Calu3 (cell line): ENCODE data around the gene FGF14. TPM values are rescaled to one million over a fixed set of nuclear protein-coding genes. Genes with fewer than 3 reads are reported as not detected.
A peak's percentile ranks its signal among the peaks of the same experiment; 100 is the strongest.

ENCODE experiments used
- BruUV-seq: library from RNA; stranded (reverse); fragments of 400-500 nt; replicated peaks from 2 replicates; lab custom pipeline; 2021; lab: Mats Ljungman, UMichigan
- CTCF ChIA-PET: fragments of 300-600 bp; sonication (Branson Sonifier 250); formaldehyde crosslinking; loops from one replicate; lab custom pipeline; 2022; ENCODE audit warnings: antibody characterized with exemption; lab: Charles Lee
- DNase-seq: peaks from one replicate; pipeline ENCODE4 v3.0.0; 2022
- H3K27ac Mint-ChIP-seq: one replicate; pipeline ENCODE4 v1.8.0; 2022; ENCODE audit warnings: mixed read lengths; ENCODE audit not compliant: unreplicated experiment
- H3K27me3 Mint-ChIP-seq: one replicate; pipeline ENCODE4 v1.8.0; 2022; ENCODE audit warnings: mixed read lengths; ENCODE audit not compliant: unreplicated experiment
- H3K36me3 Mint-ChIP-seq: one replicate; pipeline ENCODE4 v1.8.0; 2022; ENCODE audit warnings: mild to moderate bottlenecking, moderate library complexity, mixed read lengths; ENCODE audit not compliant: insufficient read depth, unreplicated experiment
- H3K4me1 Mint-ChIP-seq: one replicate; pipeline ENCODE4 v1.8.0; 2022; ENCODE audit warnings: mild to moderate bottlenecking, low read depth, mixed read lengths; ENCODE audit not compliant: unreplicated experiment
- H3K4me3 Mint-ChIP-seq: one replicate; pipeline ENCODE4 v1.8.0; 2022; ENCODE audit warnings: mild to moderate bottlenecking, low read depth, moderate library complexity, mixed read lengths; ENCODE audit not compliant: unreplicated experiment
- H3K9me3 Mint-ChIP-seq: one replicate; pipeline ENCODE4 v1.8.0; 2022; ENCODE audit warnings: low read depth, mixed read lengths; ENCODE audit not compliant: unreplicated experiment
- CTCF ChIP-seq: fragments of 200-600 bp; IDR thresholded peaks from one replicate; pipeline ENCODE4 v1.8.0; 2022; ENCODE audit warnings: antibody characterized with exemption; ENCODE audit not compliant: unreplicated experiment
- intact Hi-C: fragments of 100-400 bp; cut with micrococcal nuclease; formaldehyde crosslinking; loops from one replicate; pipeline ENCODE4 v1.10.0; 2022; ENCODE audit not compliant: unreplicated experiment
- total RNA-seq: library from RNA; stranded (reverse); gene quantifications from 2 replicates; pipeline ENCODE4 v1.2.3, GENCODE V29; 2022

FGF14 gene
- total RNA-seq, 1 experiment from 2014 or later = 0.21 TPM

- DNase-seq = peak; percentile 67
- no peak overlapping the region for H3K27ac Mint-ChIP-seq
- no peaks in the 10 kb centered on the region for H3K9me3 Mint-ChIP-seq
- TF ChIP-seq CTCF = no peak
- H3K4me1 Mint-ChIP-seq = no peaks in the 10 kb centered on the region
- intact Hi-C loops = no loop called here
- BruUV-seq = no TSS peak
- no peaks in the 10 kb centered on the region for H3K27me3 Mint-ChIP-seq
- H3K36me3 Mint-ChIP-seq = peaks cover 9% of the 10 kb centered on the region
- H3K4me3 Mint-ChIP-seq = peak overlapping the region; percentile 70
- CTCF ChIA-PET = interaction anchor here (0.6 to 0.8 kb wide), 2 partner anchors 197 to 1266 kb away, joined by 3 read pairs; no protein-coding TSS in a partner anchor
These were observed 7.4 kb downstream of the FGF14 start for GRCh38 chr13:102394158-102395053.

DNA sequence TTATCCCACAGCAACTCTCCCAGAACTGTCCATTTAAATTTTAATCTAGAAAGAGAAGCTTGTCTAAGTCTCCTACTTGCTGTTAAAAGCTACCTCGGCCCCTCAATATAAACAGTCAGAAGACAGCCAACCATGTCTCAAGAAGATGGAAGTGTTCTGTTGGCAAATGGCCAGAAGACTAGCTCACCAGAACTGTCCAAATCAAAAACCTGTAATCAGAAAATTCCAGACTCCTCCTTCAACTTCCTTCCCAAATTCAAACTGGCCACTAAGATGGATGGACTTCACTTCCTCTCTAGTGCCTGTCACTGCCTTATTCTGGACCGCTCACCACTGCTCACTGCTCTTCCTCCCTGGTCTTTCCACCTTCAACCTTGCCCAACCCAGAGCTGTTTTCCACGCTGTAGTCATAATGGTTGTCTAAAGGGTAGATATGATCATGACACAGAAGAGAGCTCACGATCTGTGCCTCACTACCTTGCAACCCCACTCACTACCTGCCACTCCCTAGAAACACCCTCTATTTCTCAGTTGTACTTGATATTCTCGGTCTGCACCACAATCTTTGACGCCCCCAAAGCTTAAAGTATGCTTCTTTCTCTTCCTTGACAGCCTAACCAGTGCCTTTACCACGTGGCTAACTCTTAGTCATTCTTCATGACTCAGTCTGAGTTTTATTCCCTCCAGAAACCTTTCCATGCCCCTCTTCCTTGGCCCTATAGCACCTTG is 9.2 kb downstream of the FGF14 start:
- H3K27ac Mint-ChIP-seq = no peak overlapping the region
- intact Hi-C loops = no loop called here

GRCh38 chr13:102386461-102386860 is 15.4 kb downstream of the FGF14 start:
- H3K27ac Mint-ChIP-seq = no peak overlapping the region

More for the DNA sequence above, 9.2 kb downstream of the FGF14 start:
- BruUV-seq = no TSS peak
- Mint-ChIP-seq H3K4me1 (no peaks in the 10 kb centered on the region), H3K36me3 (peaks cover 9% of the 10 kb centered on the region), H3K27me3 (no peaks in the 10 kb centered on the region), H3K4me3 (no peak overlapping the region), H3K9me3 (no peaks in the 10 kb centered on the region)
- no peak for TF ChIP-seq CTCF
- CTCF ChIA-PET = no interaction called here
- no peak for DNase-seq

More at GRCh38 chr13:102386461-102386860, 15.4 kb downstream of the FGF14 start:
- TF ChIP-seq CTCF = no peak
- Mint-ChIP-seq H3K36me3 (no peaks in the 10 kb centered on the region), H3K4me3 (no peak overlapping the region), H3K9me3 (no peaks in the 10 kb centered on the region), H3K27me3 (no peaks in the 10 kb centered on the region), H3K4me1 (no peaks in the 10 kb centered on the region)
- no TSS peak for BruUV-seq
- DNase-seq = no peak
- intact Hi-C loops = no loop called here
- CTCF ChIA-PET = no interaction called here
